Left renal cortex interstitium (tissue), 4 donors: ENCODE data around the gene FBXL17. TPM values are rescaled to one million over a fixed set of nuclear protein-coding genes. Genes with fewer than 3 reads are reported as not detected.

Source experiments
- DNase-seq, 4 donors: peaks; one replicate each; pipeline ENCODE4 v3.0.0-alpha.2; 2013; ENCODE audit warnings: low read depth in 4 of 4, low spot score in 2 of 4, missing footprints in 1 of 4
- polyA plus RNA-seq, 4 donors: library from polyadenylated mRNA; unstranded; fragments of 120-200 nt; gene quantifications; one replicate each; pipeline ENCODE4 v1.2.1, GENCODE V29; 2013; ENCODE audit not compliant: insufficient read length in 4 of 4

FBXL17 gene
- polyA plus RNA-seq, 4 donors: 23.0 to 32.8 (median 30.3) TPM

- DNase-seq: no peak
Measured at GRCh38 chr5:107930891-107931290, 451.0 kb downstream of the FBXL17 start.

DNA sequence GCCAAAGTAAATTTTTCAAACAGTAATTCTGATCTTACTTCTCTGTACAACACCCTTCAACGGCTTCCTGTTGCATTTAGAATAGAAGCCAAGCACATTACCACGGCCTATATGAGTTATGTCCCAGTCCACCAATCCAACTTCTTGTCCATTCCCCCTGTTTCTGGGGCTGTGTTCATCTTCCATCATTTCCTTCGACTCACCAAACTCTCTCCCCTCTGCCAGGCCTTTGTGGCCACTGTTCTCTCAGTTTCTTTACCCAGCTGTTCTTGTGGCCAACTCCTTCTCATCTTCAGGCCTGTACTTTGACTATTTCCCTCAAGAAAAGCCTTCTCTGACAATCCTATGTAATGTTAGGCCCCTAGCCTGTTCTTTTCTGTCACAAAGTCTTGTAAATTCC lies 451.8 kb downstream of the FBXL17 start:
- no peak for DNase-seq

DNA sequence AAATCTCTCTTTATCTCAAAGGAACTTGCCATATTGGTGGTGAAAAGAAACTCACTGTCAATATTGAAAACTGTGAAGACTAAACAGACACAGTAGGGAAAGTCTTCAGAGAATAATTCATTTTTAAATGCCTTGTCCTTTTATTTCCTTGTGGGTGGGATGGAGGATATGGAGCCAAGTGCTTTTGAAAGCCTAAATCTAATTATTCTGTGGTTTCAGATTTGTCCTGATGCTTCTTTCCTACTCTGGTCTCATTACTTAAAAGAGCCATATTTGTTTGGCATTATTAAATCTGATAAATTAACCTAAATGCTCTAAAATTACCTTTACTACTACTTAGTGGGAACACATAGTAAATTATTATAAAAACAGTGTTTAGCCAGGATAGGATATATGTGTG lies 452.8 kb downstream of the FBXL17 start:
- no peak for DNase-seq

- no peak for DNase-seq
Measured at GRCh38 chr5:107926121-107926520, 455.8 kb downstream of the FBXL17 start.

DNA sequence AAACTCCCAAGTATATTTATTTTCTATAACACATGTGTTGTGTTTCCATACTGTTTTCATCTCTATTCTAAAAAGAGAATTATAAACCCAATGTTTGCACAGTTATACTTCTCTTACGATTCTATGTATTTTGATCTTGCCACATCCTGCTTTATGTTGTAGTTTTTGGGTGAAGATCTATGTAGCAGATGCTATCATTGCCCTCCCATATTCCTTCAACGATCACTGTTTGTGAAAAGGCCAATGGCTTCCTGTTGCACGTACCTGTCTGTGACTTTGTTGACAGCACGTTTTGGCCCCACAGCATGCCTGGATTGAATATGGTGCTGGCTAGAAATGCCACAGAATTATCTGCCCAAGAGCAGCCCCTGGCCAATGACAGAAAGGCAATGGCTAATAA lies 456.7 kb downstream of the FBXL17 start:
- DNase-seq: no peak

DNA sequence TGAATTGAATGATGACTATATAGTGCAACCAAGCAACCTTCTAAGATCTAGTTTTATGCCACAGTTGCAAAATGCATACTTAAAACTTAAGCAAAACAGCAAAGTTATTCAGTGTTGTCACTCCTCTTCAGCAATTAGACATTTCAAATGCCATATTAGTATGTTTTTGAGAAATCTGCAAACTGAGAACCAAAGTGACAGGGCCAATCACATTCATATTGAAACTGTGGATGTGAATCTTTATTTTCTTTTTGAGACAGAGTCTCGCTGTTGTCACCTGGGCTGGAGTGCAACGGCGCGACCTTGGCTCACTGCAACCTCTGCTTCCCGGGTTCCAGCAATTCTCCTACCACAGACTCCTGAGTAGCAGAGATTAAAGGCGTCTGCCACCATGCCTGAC lies 461.9 kb downstream of the FBXL17 start:
- no peak for DNase-seq

GRCh38 chr5:107919361-107919760 lies 462.5 kb downstream of the FBXL17 start:
- no peak for DNase-seq

DNA sequence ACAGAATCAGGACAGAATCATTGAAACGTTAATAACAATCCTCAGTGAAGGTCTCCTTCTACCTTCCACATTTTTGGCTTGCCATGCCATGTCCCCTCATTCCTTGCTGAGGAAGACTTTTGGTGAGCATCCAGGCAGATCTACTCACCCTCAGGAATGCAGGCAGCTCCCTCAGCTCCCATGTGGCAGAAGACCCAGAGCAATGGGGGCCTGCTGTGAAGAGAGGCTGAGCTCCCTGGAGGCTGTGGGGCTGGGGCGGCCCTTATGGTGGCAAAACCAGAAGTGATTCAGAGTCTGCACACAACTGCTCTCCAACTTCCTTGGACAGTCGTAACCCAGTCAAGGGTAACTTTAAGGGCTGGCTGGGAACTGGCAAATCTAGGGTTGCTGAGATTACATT lies 463.9 kb downstream of the FBXL17 start:
- no peak for DNase-seq

- no peak for DNase-seq
Measured at GRCh38 chr5:107916731-107917725, 464.9 kb downstream of the FBXL17 start.

GRCh38 chr5:107915176-107915812 lies 466.6 kb downstream of the FBXL17 start:
- no peak for DNase-seq

DNA sequence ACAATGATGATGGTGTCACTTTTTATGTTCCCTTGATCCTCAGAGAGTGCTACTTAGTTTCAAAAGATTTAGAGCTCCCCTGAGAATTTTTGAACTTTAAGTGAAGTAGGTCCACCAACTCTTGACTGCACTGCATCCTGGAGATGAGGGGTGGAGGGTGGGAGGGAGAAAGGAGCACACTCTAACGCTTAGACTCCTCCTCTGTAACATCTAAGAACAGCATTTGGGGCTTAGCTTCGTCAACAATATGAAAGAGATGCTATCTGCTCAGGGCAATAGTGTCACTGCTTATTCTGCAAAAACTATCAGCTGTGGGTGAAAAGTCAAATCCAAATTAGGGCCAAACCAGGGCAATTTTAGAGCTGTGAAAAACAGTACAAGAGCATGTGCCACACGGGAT lies 468.4 kb downstream of the FBXL17 start:
- DNase-seq: no peak

DNA sequence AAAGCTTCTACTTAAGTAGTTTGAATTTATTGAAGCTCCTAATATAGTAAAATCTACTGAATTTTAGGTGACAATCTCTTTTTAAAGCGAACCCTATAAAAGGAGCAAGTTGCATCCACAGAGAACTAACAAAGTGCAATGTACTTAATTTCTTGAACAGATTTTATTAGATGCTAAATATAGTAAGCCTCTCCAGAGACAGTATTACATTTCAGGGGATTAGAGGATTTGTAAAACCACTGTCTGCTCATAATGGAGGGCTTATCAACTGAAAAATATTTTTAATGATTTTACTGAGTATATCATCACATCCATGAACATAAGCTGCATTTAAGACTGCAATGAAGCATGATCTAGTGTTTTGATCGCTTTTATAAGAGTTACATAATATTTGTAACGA lies 481.2 kb downstream of the FBXL17 start:
- DNase-seq: no peak

DNA sequence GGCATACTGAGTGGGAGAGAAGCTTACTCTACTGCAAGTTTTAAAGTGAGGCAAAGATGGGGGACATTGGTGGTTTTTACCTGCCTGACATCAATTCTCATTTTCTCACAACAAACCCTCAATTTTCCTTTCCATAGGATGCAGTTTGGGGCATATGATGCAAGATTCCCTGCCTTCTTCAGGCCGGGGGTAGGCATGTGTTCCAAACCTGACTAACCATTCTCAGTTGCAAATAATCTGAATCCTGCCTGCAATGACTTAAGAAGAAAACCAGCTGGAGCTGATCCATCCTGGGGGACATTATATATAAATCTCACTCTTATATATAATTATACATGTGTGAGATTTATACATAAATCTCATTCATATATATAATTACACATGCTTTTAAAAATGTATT lies 487.5 kb downstream of the FBXL17 start:
- no peak for DNase-seq

DNA sequence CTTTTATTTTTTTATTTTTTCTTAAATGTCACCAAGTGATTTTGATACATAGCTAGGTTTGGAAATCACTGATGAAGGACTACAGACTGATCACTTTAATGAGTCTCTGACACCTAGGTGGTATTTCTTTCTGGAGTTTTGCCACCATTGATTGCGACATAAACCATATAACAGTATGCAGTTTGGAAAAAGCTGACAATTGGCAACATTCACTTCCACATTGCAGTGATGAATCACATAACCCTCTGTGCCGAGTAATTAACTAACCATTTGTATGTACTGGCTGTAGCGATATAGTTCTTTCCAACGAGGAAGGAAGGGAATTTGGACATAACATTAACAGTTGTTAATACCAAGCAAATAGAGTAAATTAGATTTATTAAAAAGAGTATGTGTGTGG lies 488.3 kb downstream of the FBXL17 start:
- no peak for DNase-seq

DNA sequence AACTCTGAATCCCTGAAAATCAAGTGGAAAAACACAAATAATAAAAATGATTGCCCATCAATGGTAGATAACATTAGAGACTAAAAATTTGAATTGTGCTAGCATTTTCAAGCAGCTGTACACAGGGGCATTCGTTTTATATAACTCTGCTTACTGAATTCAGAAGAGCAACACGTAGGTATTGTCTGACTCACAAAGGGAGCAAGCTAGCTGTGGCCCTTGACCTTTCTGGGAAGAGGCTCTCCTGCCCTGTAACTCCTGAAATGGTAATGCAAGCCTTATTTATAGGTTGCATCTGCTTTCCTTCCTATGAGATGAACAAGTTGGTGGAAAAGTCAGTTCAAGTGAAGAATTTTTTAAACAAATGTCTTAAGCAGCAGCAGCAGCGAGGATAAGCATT lies 492.5 kb downstream of the FBXL17 start:
- no peak for DNase-seq

GRCh38 chr5:107888541-107888940 lies 493.4 kb downstream of the FBXL17 start:
- no peak for DNase-seq

- no peak for DNase-seq
Measured at GRCh38 chr5:107887166-107887943, 494.5 kb downstream of the FBXL17 start.

GRCh38 chr5:107885601-107886000 lies 496.3 kb downstream of the FBXL17 start:
- DNase-seq: no peak

- no peak for DNase-seq
Measured at GRCh38 chr5:107884871-107885270, 497.0 kb downstream of the FBXL17 start.

GRCh38 chr5:107878661-107879060 lies 503.2 kb downstream of the FBXL17 start:
- DNase-seq: no peak

DNA sequence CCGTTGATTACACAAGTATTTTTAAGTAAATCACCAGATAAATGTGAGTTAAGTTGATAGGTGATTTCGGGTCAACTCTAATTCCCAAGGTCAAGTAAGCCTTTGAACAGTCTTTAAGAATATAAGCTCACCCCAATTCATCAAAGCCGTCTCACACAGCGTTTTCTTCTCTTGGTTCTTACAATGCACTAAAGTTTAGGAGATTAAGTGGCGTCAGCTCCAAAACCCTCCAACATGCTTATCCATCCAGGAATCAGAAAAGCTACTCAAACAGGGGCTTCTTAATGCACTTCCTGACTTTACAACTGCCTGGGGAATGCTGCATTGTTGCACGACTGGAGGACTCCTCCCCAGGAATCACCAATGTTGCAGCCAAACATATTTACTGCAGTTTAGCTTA lies 505.0 kb downstream of the FBXL17 start:
- no peak for DNase-seq
